DOHH2 (cell line): ENCODE measurements around the gene PDE4D.

Experiments used
- CTCF ChIP-seq: fragments of 200-600 bp; sonication (generic); IDR thresholded peaks from one replicate; pipeline ENCODE4 v1.5.1; 2014; ENCODE audit warnings: antibody characterized with exemption, mild to moderate bottlenecking, low read depth, low read length; ENCODE audit not compliant: poor library complexity, severe bottlenecking
- EZH2phosphoT487 ChIP-seq: fragments of 200-600 bp; sonication (generic); IDR thresholded peaks from 2 replicates; pipeline ENCODE4 v1.6.1; 2017; ENCODE audit warnings: borderline replicate concordance, mild to moderate bottlenecking, antibody characterized with exemption, low read length, moderate library complexity, mixed read lengths

- TF ChIP-seq CTCF: no peak
- no peak for TF ChIP-seq EZH2phosphoT487
Observed at GRCh38 chr5:59246145-59246869, 647.2 kb downstream of the PDE4D start.
